ENCODE measurements around the gene CYTH1.

GRCh38 chr17:78705071-78705470, 77.0 kb downstream of the CYTH1 start:
- TF ChIP-seq CTCF (IDR thresholded peaks at IDR 0.05) (no peak), GABPA (IDR thresholded peaks at IDR 0.05; ENCODE audit: low read depth) (no peak)
